ENCODE measurements around the gene CEP76. TPM values are rescaled to one million over a fixed set of nuclear protein-coding genes. Genes with fewer than 3 reads are reported as not detected.

Gene CEP76
- total RNA-seq, 2 experiments from 2014 or later = 12.9 to 17.2 TPM

Other genes starting within 250 kb of the CEP76 start
- gene SPIRE1, start 44.6 kb downstream of the CEP76 start, total RNA-seq = 1 to 10 TPM; 2.5 to 2.7 TPM
- gene PSMG2, start 319 bp upstream of the CEP76 start, total RNA-seq = 100 to 1,000 TPM; 104 to 108 TPM
- 10 to 100 TPM; 52.9 to 53.6 TPM for gene PTPN2, start 181.5 kb upstream of the CEP76 start, total RNA-seq
- gene SEH1L, start 245.3 kb upstream of the CEP76 start, total RNA-seq = 10 to 100 TPM; 58.6 to 62.3 TPM